ENCODE results near the gene FCF1. TPM values are rescaled to one million over a fixed set of nuclear protein-coding genes. Genes with fewer than 3 reads are reported as not detected.

The FCF1 gene
- total RNA-seq (2012; rRNA removed): 37.1 and 39.7 TPM in 2 replicates
- polyA plus RNA-seq (2012; rRNA removed): 33.3 and 45.5 TPM in 2 replicates
- polyA plus RNA-seq (2012; cell fraction: cytosol; rRNA removed): 3.9 and 9.4 TPM in 2 replicates
- polyA plus RNA-seq (2012; cell fraction: nucleus; rRNA removed; ENCODE audit: low replicate concordance): 1.9 and 19.2 TPM in 2 replicates
- Bru-seq, nascent RNA: percentile 65 among the genes with signal in this experiment
- percentile 76 among the genes with signal in this experiment for BruChase-seq, experiment 1, labeled RNA remaining after a 6-hour chase
- percentile 65 among the genes with signal in this experiment for BruChase-seq, experiment 2, labeled RNA remaining after a 2-hour chase
- long read RNA-seq, full-length matches to known transcripts: 4 of 13 reads
- long read RNA-seq, partial matches to known transcripts: 2 of 13 reads
- long read RNA-seq, other reads (novel, unspliced or antisense): 7 of 13 reads

- in situ Hi-C loops (cut with MboI; ENCODE audit: low sequenced_read_pairs) (no loop called here), dilution Hi-C loops (cut with HindIII; ENCODE audit: low sequenced_read_pairs, unreplicated experiment) (no loop called here)
Measured at GRCh38 chr14:74712499-74713394, at the start of gene FCF1, which contains the start of gene AREL1. FCF1 (plus strand) TSS chr14:74713144; CDS start chr14:74713198, 54 bp downstream. AREL1 (minus strand) TSS chr14:74713080; CDS start chr14:74685615, 27,465 bp downstream.

More at GRCh38 chr14:74712499-74713394, at the start of gene FCF1, which contains the start of gene AREL1:
- Histone ChIP-seq H3K4me2 (ENCODE audit: low read depth, low read length) (peak within 1 kb of the TSS; percentile 90), H3K23ac (ENCODE audit: low read depth, low read length) (peak within 1 kb of the TSS; percentile 92), H3K36me3 (ENCODE audit: control insufficient read depth, insufficient read depth, low read length) (peaks cover 2% of the 10 kb centered on the region), H2BK120ac (ENCODE audit: low read depth, low read length) (peak within 1 kb of the TSS; percentile 21), H3K4ac (ENCODE audit: low read depth, low read length) (peak within 1 kb of the TSS; percentile 94), H4K8ac (ENCODE audit: low read depth in 2 of 2, low read length in 2 of 2) (peak within 1 kb of the TSS; percentile 88 to 97), H4K91ac (ENCODE audit: insufficient read depth, low read depth, low read length) (peak within 1 kb of the TSS; percentile 76), H2BK5ac (ENCODE audit: low read depth, low read length, poor library complexity, severe bottlenecking) (peak within 1 kb of the TSS; percentile 79), H3K9me3 (ENCODE audit: control insufficient read depth, insufficient read depth, low read length) (no peaks in the 10 kb centered on the region), H3K79me1 (ENCODE audit: low read depth in 1 of 2, low read length in 2 of 2) (peaks cover 11 to 45% of the 10 kb centered on the region in 2 experiments), H2BK15ac (ENCODE audit: low read depth, low read length) (peak within 1 kb of the TSS; percentile 16; the same call in 1 of the 3 replicates), H3K9me1 (ENCODE audit: insufficient read depth, low read length) (no peaks in the 10 kb centered on the region; the same call in 1 of the 2 replicates), H3K18ac (ENCODE audit: low read depth, low read length) (peak within 1 kb of the TSS; percentile 11; the same call in 1 of the 2 replicates), H2AFZ (replicated peaks; ENCODE audit: low read length, poor library complexity) (peak within 1 kb of the TSS; percentile 92), H2AK9ac (replicated peaks; ENCODE audit: low read depth, low read length, poor library complexity) (peak within 1 kb of the TSS; percentile 96), H4K20me1 (ENCODE audit: insufficient read depth, low read length) (peaks cover 8% of the 10 kb centered on the region; the same call in 1 of the 2 replicates), H3K4me3 (ENCODE audit: insufficient read depth, low read depth, low read length) (peak within 1 kb of the TSS; percentile 78), H3K9ac (ENCODE audit: low read depth, low read length) (peak within 1 kb of the TSS; percentile 91), H3K27me3 (ENCODE audit: control insufficient read depth, insufficient read depth, low read length) (no peaks in the 10 kb centered on the region), H2AK5ac (ENCODE audit: low read depth, low read length) (peak within 1 kb of the TSS; percentile 95), H3K14ac (replicated peaks; ENCODE audit: low read depth, low read length) (peak within 1 kb of the TSS; percentile 92), H2BK20ac (ENCODE audit: low read depth, low read length) (no peak within 1 kb of the TSS), H3K27ac (ENCODE audit: insufficient read depth, low read length) (peak within 1 kb of the TSS; percentile 70), H3K56ac (ENCODE audit: extremely low read depth, insufficient read depth, low read length) (peak within 1 kb of the TSS; percentile 73), H3K4me1 (ENCODE audit: control insufficient read depth, insufficient read depth, low read length) (no peaks in the 10 kb centered on the region), H4K5ac (ENCODE audit: low read depth, low read length) (peak within 1 kb of the TSS; percentile 88)
- DNase-seq (peak; percentile 91), ATAC-seq (ENCODE audit: low read depth) (peak; percentile 92)
- POLR2A ChIA-PET (ENCODE audit: unreplicated experiment): no interaction called here
- TF ChIP-seq MXI1 (IDR thresholded peaks at IDR 0.05; ENCODE audit: borderline replicate concordance, low read depth, low read length): peak; percentile 79; the same call in 1 of the 2 replicates
- TF ChIP-seq POLR2A (IDR thresholded peaks at IDR 0.05; ENCODE audit: low read depth, low read length): peak; percentile 75
- TF ChIP-seq CEBPB (IDR thresholded peaks at IDR 0.05; ENCODE audit: low read depth, low read length): peak; percentile 87
- TF ChIP-seq RCOR1 (IDR thresholded peaks at IDR 0.05; ENCODE audit: insufficient replicate concordance, low read length): no peak
- intact Hi-C loops (cut with micrococcal nuclease): loop anchor here (1.0 kb wide), 1 partner anchor 103 kb away; no protein-coding TSS in a partner anchor
- no CpG with 5 or more reads among the region's 31 CpGs for WGBS, 2 experiments (ENCODE audit: extremely low coverage in 2 of 2, insufficient read length in 1 of 2)
- TSS peak; percentile 58 for BruUV-seq (replicated peaks)
- CTCF ChIA-PET: no interaction called here
